HepG2 (cell line): ENCODE results near the gene DPF1. TPM values are rescaled to one million over a fixed set of nuclear protein-coding genes. Genes with fewer than 3 reads are reported as not detected.

ENCODE experiments used
- ATAC-seq: fragments of 200-7000 bp; cut with Tn5 transposase; 3 replicates; pipeline ENCODE4 v1.9.1; 2020; ENCODE audit warnings: mild to moderate bottlenecking, moderate library complexity
- BruUV-seq: library from RNA; stranded (reverse); fragments of 400-500 nt; replicated peaks from 2 replicates; lab custom pipeline; 2021; lab: Mats Ljungman, UMichigan
- CTCF ChIA-PET: fragments of 300-600 bp; formaldehyde crosslinking; extraction: SDS; loops from one replicate; lab custom pipeline; 2021; ENCODE audit warnings: low total read pairs, inconsistent platforms, low intra/inter-chr PET ratio; lab: Yijun Ruan, JAX
- POLR2A ChIA-PET: fragments of 350-600 bp; sonication (Branson Sonifier 250); formaldehyde crosslinking; loops from one replicate; lab custom pipeline; 2020; ENCODE audit warnings: antibody characterized with exemption, inconsistent platforms; lab: Yijun Ruan, JAX
- DNase-seq: peaks from one replicate; pipeline ENCODE4 v3.0.0-alpha.2; 2015; ENCODE audit warnings: low spot score
- FAIRE-seq: peaks from 3 replicates; lab custom pipeline; 2011; peaks lifted over from hg19 to GRCh38; lab: Jason Lieb, UNC
- H2AFZ ChIP-seq: one replicate; pipeline ENCODE4 v1.6.1; 2011; ENCODE audit warnings: low read length, inconsistent platforms
- H3K27ac ChIP-seq: fragments of 300-600 bp; 3 replicates; pipeline ENCODE4 v1.8.0; 2011; ENCODE audit warnings: mixed run types, mild to moderate bottlenecking, mixed read lengths, low read length, inconsistent platforms; ENCODE audit not compliant: insufficient read depth; ENCODE audit errors: extremely low read length
- H3K27me3 ChIP-seq, 2 experiments: fragments of 200-600 bp in 1 of 2; 2 replicates in 1 of 2; 3 replicates in 1 of 2; pipeline versions ENCODE4 v1.6.0 to v1.8.0; 2011; ENCODE audit warnings: low read length in 2 of 2, mild to moderate bottlenecking in 2 of 2, moderate library complexity in 2 of 2, inconsistent platforms in 1 of 2; ENCODE audit not compliant: insufficient read depth in 2 of 2, control insufficient read depth in 1 of 2
- H3K36me3 ChIP-seq, 2 experiments: fragments of 200-600 bp in 1 of 2; replicated peaks in 1 of 2; 2 replicates in 1 of 2; 3 replicates in 1 of 2; pipeline versions ENCODE4 v1.5.1 to v1.8.0; 2011; ENCODE audit warnings: low read length in 2 of 2, inconsistent platforms in 1 of 2; ENCODE audit not compliant: insufficient read depth in 2 of 2, control insufficient read depth in 1 of 2
- H3K4me1 ChIP-seq: 2 replicates; pipeline ENCODE4 v1.5.1; 2012; ENCODE audit warnings: low read length, inconsistent platforms; ENCODE audit not compliant: insufficient read depth
- H3K4me2 ChIP-seq: 2 replicates; pipeline ENCODE4 v1.6.0; 2011; ENCODE audit warnings: low read depth, low read length, inconsistent platforms
- H3K4me3 ChIP-seq, 3 experiments: fragments of 200-600 bp in 1 of 3; sonication (generic), shearing (Covaris generic) in 1 of 3; replicated peaks in 1 of 3; 2 replicates each; pipeline ENCODE4 v1.5.1; 2011 to 2016; ENCODE audit warnings: low read length in 3 of 3, inconsistent platforms in 2 of 3, low read depth in 2 of 3, mild to moderate bottlenecking in 2 of 3, control low read depth in 1 of 3, mixed read lengths in 1 of 3; ENCODE audit not compliant: insufficient read depth in 1 of 3
- H3K79me2 ChIP-seq: one replicate; pipeline ENCODE4 v1.6.1; 2011; ENCODE audit warnings: low read length, inconsistent platforms; ENCODE audit not compliant: insufficient read depth
- H3K9ac ChIP-seq: 2 replicates; pipeline ENCODE4 v1.6.0; 2011; ENCODE audit warnings: mild to moderate bottlenecking, low read depth, low read length, inconsistent platforms; ENCODE audit not compliant: insufficient read depth
- H3K9me3 ChIP-seq: 2 replicates; pipeline ENCODE4 v1.5.1; 2012; ENCODE audit warnings: mild to moderate bottlenecking, low read length
- H4K20me1 ChIP-seq: 2 replicates; pipeline ENCODE4 v1.6.0; 2011; ENCODE audit warnings: inconsistent platforms, mild to moderate bottlenecking, low read length, moderate library complexity; ENCODE audit not compliant: insufficient read depth
- AKNA ChIP-seq: sonication (generic); formaldehyde crosslinking; IDR thresholded peaks from 2 replicates; pipeline ENCODE4 v1.4.0; 2020; ENCODE audit warnings: missing genetic modification reagents, borderline replicate concordance
- ATAD3A ChIP-seq: sonication (generic); formaldehyde crosslinking; IDR thresholded peaks from 2 replicates; pipeline ENCODE4 v1.4.0; 2020; ENCODE audit warnings: missing genetic modification reagents
- ATM ChIP-seq: fragments of 450-650 bp; IDR thresholded peaks from 2 replicates; pipeline ENCODE4 v1.7.1; 2017; ENCODE audit warnings: mild to moderate bottlenecking, borderline replicate concordance
- CBX1 ChIP-seq: IDR thresholded peaks from one replicate; pipeline ENCODE4 v1.6.1; 2016; ENCODE audit warnings: antibody characterized with exemption, low read depth
- IRF2 ChIP-seq: IDR thresholded peaks from 2 replicates; pipeline ENCODE4 v1.6.1; 2018; ENCODE audit warnings: missing genetic modification reagents, missing compliant biosample characterization
- JUNB ChIP-seq: sonication (generic); formaldehyde crosslinking; IDR thresholded peaks from 2 replicates; pipeline ENCODE4 v1.8.0; 2022; ENCODE audit warnings: missing genetic modification reagents, mild to moderate bottlenecking, borderline replicate concordance
- MAFK ChIP-seq, 2 experiments: IDR thresholded peaks in 1 of 2; conservative IDR thresholded peaks in 1 of 2; 2 replicates each; pipeline ENCODE4 v1.6.1; 2011; ENCODE audit warnings: improper control_type of control experiment in 2 of 2, low read length in 2 of 2
- MTF1 ChIP-seq: sonication (generic); formaldehyde crosslinking; IDR thresholded peaks from 2 replicates; pipeline ENCODE4 v1.5.0; 2020; ENCODE audit warnings: missing genetic modification reagents
- POGK ChIP-seq: sonication (generic); formaldehyde crosslinking; conservative IDR thresholded peaks from 2 replicates; pipeline ENCODE4 v1.8.0; 2022; ENCODE audit warnings: mild to moderate bottlenecking, moderate library complexity, missing genetic modification reagents
- SRF ChIP-seq: IDR thresholded peaks from 2 replicates; pipeline ENCODE4 v1.6.1; 2011; ENCODE audit warnings: mild to moderate bottlenecking, low read depth, low read length, moderate library complexity
- SUZ12 ChIP-seq: fragments of 150-350 bp; IDR thresholded peaks from 2 replicates; pipeline ENCODE4 v1.6.1; 2014; ENCODE audit warnings: low read depth, low read length
- TEAD2 ChIP-seq: sonication (generic); formaldehyde crosslinking; IDR thresholded peaks from 2 replicates; pipeline ENCODE4 v1.9.0; 2021; ENCODE audit warnings: missing genetic modification reagents
- TRIM24 ChIP-seq: sonication (generic); formaldehyde crosslinking; IDR thresholded peaks from 2 replicates; pipeline ENCODE4 v1.8.0; 2022; ENCODE audit warnings: mild to moderate bottlenecking, missing genetic modification reagents
- ZMYM3 ChIP-seq: sonication (generic); formaldehyde crosslinking; IDR thresholded peaks from 2 replicates; pipeline ENCODE4 v1.5.1; 2020; ENCODE audit warnings: mild to moderate bottlenecking, missing genetic modification reagents
- ZNF180 ChIP-seq: sonication (generic); formaldehyde crosslinking; IDR thresholded peaks from 2 replicates; pipeline ENCODE4 v1.4.0; 2020; ENCODE audit warnings: low read depth, missing genetic modification reagents, borderline replicate concordance
- ZNF562 ChIP-seq: sonication (generic); formaldehyde crosslinking; IDR thresholded peaks from 2 replicates; pipeline ENCODE4 v1.8.0; 2022; ENCODE audit warnings: missing genetic modification reagents, borderline replicate concordance
- ZNF570 ChIP-seq: sonication (generic); formaldehyde crosslinking; IDR thresholded peaks from 2 replicates; pipeline ENCODE4 v1.4.0; 2020; ENCODE audit warnings: mild to moderate bottlenecking, missing genetic modification reagents, borderline replicate concordance
- ZNF629 ChIP-seq: sonication (generic); formaldehyde crosslinking; conservative IDR thresholded peaks from 2 replicates; pipeline ENCODE4 v1.5.0; 2020; ENCODE audit warnings: missing genetic modification reagents
- ZNF674 ChIP-seq: sonication (generic); formaldehyde crosslinking; IDR thresholded peaks from 2 replicates; pipeline ENCODE4 v1.5.0; 2020; ENCODE audit warnings: low read depth, mild to moderate bottlenecking, missing genetic modification reagents
- WGBS: methylation state at CpG from one replicate; pipeline ENCODE4 v1.1.6; 2017; ENCODE audit warnings: low lambda C conversion rate; 5-methylcytosine and 5-hydroxymethylcytosine counted together
- in situ Hi-C: cut with HindIII; loops from 2 replicates; pipeline ENCODE4 v1.10.0; 2017; ENCODE audit warnings: low pct_unique_long_range_greater_than_20kb; ENCODE audit not compliant: extremely low pct_ligation_motif_present
- intact Hi-C: fragments of 100-400 bp; cut with micrococcal nuclease; formaldehyde crosslinking; loops from one replicate; pipeline ENCODE4 v1.10.0; 2022; ENCODE audit not compliant: unreplicated experiment
- polyA plus RNA-seq, 8 experiments: library from polyadenylated mRNA; depleted of rRNA in 3 of 8; stranded (reverse) in 7 of 8; unstranded in 1 of 8; fragments of >200 nt; fragmentation: Illumina TruSeq in 4 of 8; extraction: Trizol in 4 of 8; gene quantifications; 2 replicates each; pipeline versions ENCODE4 v1.2.1 to v1.2.3, GENCODE V29; 2011 to 2016; ENCODE audit warnings: low read depth in 4 of 8, missing spikeins in 1 of 8, mixed read lengths in 1 of 8; ENCODE audit not compliant: insufficient read depth in 1 of 8
- total RNA-seq, 5 experiments: library from RNA; depleted of rRNA; stranded (reverse); fragments of >200 nt; fragmentation: Illumina TruSeq; extraction: Trizol; gene quantifications; 2 replicates each; pipeline ENCODE4 v1.2.3, GENCODE V29; 2016; ENCODE audit warnings: low read depth in 1 of 5

DPF1 gene
- total and polyA plus RNA-seq, 2 of the 13 experiments (the other 11 are each of a cell fraction or from before 2014, with no cell fraction given) = 1.0 to 3.2 TPM

- no peak for TF ChIP-seq SUZ12
- TF ChIP-seq SRF = no peak
These were observed 19.3 kb downstream of the DPF1 start (continued) for GRCh38 chr19:38204728-38205127.

DNA sequence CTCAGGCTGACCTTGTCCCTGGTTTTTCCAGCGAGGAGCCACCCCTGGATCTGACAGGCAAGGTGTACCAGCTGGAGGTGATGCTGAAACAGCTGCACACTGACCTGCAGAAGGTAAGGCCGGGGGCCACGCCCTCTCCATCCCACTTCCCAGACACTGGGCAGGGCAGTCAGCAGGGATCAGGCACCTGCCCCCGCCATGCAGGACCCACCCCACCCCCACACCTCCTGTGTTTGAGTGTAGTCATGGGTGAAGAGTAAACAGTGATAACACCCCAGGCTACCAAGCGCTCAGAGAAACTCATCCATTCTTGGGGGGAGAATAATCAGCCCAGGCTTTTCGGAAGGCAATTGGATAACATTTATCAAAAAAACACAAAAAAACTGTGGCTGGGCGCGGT lies 19.9 kb downstream of the DPF1 start:
- Histone ChIP-seq H3K27ac (no peak overlapping the region), H3K9ac (no peak overlapping the region), H3K4me2 (no peak overlapping the region), H3K79me2 (no peaks in the 10 kb centered on the region), H3K4me1 (no peaks in the 10 kb centered on the region), H3K27me3 (no peaks in the 10 kb centered on the region), H3K9me3 (no peaks in the 10 kb centered on the region), H3K36me3 (no peaks in the 10 kb centered on the region; a peak in 2 of 5 replicates), H3K4me3 (no peak overlapping the region), H2AFZ (no peak overlapping the region), H4K20me1 (no peaks in the 10 kb centered on the region)
- POLR2A ChIA-PET = no interaction called here
- 99% methylated on average over 4 of the region's 8 CpGs for WGBS
- no peak for ATAC-seq
- no peak for DNase-seq
- CTCF ChIA-PET = no interaction called here
- BruUV-seq = no TSS peak
- intact Hi-C loops (no loop called here), in situ Hi-C loops (no loop called here)
- no peak for FAIRE-seq
- no peak for TF ChIP-seq ZNF570 (CRISPR knock-in tag)
- TF ChIP-seq TRIM24 (CRISPR knock-in tag) = no peak
- TF ChIP-seq IRF2 (CRISPR knock-in tag) = no peak
- no peak for TF ChIP-seq ZNF180 (CRISPR knock-in tag)
- no peak for TF ChIP-seq JUNB (CRISPR knock-in tag)
- TF ChIP-seq TEAD2 = no peak
- no peak for TF ChIP-seq CBX1
- TF ChIP-seq POGK (CRISPR knock-in tag) = no peak
- no peak for TF ChIP-seq ZNF562 (CRISPR knock-in tag)
- TF ChIP-seq ZNF629 (CRISPR knock-in tag) = no peak
- no peak for TF ChIP-seq MAFK (conservative IDR thresholded peaks at IDR 0.05 in 1 of 2, IDR thresholded peaks at IDR 0.05 in 1 of 2; ENCODE audit: low read length in 2 of 2)
- TF ChIP-seq MTF1 = no peak
- TF ChIP-seq AKNA = no peak
- no peak for TF ChIP-seq ATM
- no peak for TF ChIP-seq ZMYM3 (CRISPR knock-in tag)
- TF ChIP-seq ATAD3A (CRISPR knock-in tag) = no peak
- TF ChIP-seq ZNF674 (CRISPR knock-in tag) = no peak
